H1 (cell line): ENCODE measurements around the gene MGAT5. TPM values are rescaled to one million over a fixed set of nuclear protein-coding genes. Genes with fewer than 3 reads are reported as not detected.

ENCODE experiments used
- CTCF ChIA-PET: fragments of 300-600 bp; sonication (Branson Sonifier 250); formaldehyde crosslinking; loops from one replicate; lab custom pipeline; 2021; ENCODE audit not compliant: partially characterized antibody; lab: Charles Lee
- POLR2A ChIA-PET: fragments of 300-600 bp; sonication (Branson Sonifier 250); formaldehyde crosslinking; loops from one replicate; lab custom pipeline; 2021; ENCODE audit warnings: inconsistent platforms; ENCODE audit not compliant: partially characterized antibody; lab: Charles Lee
- DNase-seq, 2 experiments: peaks; one replicate each; pipeline versions ENCODE4 v3.0.0 to v3.0.0-alpha.2; 2010 to 2022; ENCODE audit warnings: low spot score in 2 of 2, low read depth in 1 of 2, mixed read lengths in 1 of 2
- FAIRE-seq: peaks from 2 replicates; lab custom pipeline; 2011; peaks lifted over from hg19 to GRCh38; lab: Jason Lieb, UNC
- H2AFZ ChIP-seq: 2 replicates; pipeline ENCODE4 v1.8.1; 2012; ENCODE audit warnings: low read length, inconsistent platforms
- H2AK5ac ChIP-seq: 2 replicates; pipeline ENCODE4 v1.6.1; 2013; ENCODE audit warnings: low read depth, low read length
- H2BK120ac ChIP-seq: replicated peaks from 2 replicates; pipeline ENCODE3; 2013; ENCODE audit warnings: low read depth, low read length, inconsistent platforms
- H2BK12ac ChIP-seq: 2 replicates; pipeline ENCODE4 v1.6.1; 2013; ENCODE audit warnings: low read depth, low read length
- H2BK15ac ChIP-seq: 2 replicates; pipeline ENCODE4 v1.6.1; 2013; ENCODE audit warnings: low read length
- H2BK20ac ChIP-seq: 2 replicates; pipeline ENCODE4 v1.6.1; 2013; ENCODE audit warnings: low read length
- H2BK5ac ChIP-seq: 2 replicates; pipeline ENCODE4 v1.6.1; 2013; ENCODE audit warnings: low read depth, low read length
- H3K14ac ChIP-seq: 2 replicates; pipeline ENCODE4 v1.6.1; 2013; ENCODE audit warnings: inconsistent platforms; ENCODE audit not compliant: insufficient read length
- H3K18ac ChIP-seq: 2 replicates; pipeline ENCODE4 v1.6.1; 2013; ENCODE audit warnings: low read length; ENCODE audit errors: extremely low read depth
- H3K23ac ChIP-seq: 2 replicates; pipeline ENCODE4 v1.6.1; 2013; ENCODE audit warnings: inconsistent platforms; ENCODE audit not compliant: insufficient read length
- H3K23me2 ChIP-seq: 2 replicates; pipeline ENCODE4 v1.6.1; 2013; ENCODE audit warnings: low read depth, low read length
- H3K27ac ChIP-seq: 2 replicates; pipeline ENCODE4 v1.6.1; 2011; ENCODE audit warnings: low read depth, low read length, inconsistent platforms
- H3K27me3 ChIP-seq, 4 experiments: replicated peaks in 1 of 4; 1 replicate in 1 of 4; 2 replicates in 3 of 4; pipeline versions ENCODE4 v1.6.1 to v1.8.1; 2011 to 2013; ENCODE audit warnings: low read length in 3 of 4, mild to moderate bottlenecking in 3 of 4, inconsistent platforms in 2 of 4, mixed read lengths in 2 of 4, moderate library complexity in 1 of 4; ENCODE audit not compliant: control insufficient read depth in 3 of 4, insufficient read depth in 3 of 4; ENCODE audit errors: extremely low read depth in 1 of 4
- H3K36me3 ChIP-seq, 4 experiments: 2 replicates each; pipeline versions ENCODE4 v1.6.1 to v1.8.1; 2011 to 2013; ENCODE audit warnings: mild to moderate bottlenecking in 4 of 4, low read length in 3 of 4, moderate library complexity in 2 of 4, control low read depth in 1 of 4, inconsistent platforms in 1 of 4; ENCODE audit not compliant: insufficient read depth in 4 of 4, control insufficient read depth in 2 of 4
- H3K4ac ChIP-seq: replicated peaks from 2 replicates; pipeline ENCODE3; 2013; ENCODE audit warnings: low read length, low read depth, mixed read lengths, inconsistent platforms; ENCODE audit not compliant: insufficient read length
- H3K4me1 ChIP-seq, 4 experiments: replicated peaks in 1 of 4; 1 replicate in 1 of 4; 2 replicates in 3 of 4; pipeline versions ENCODE4 v1.6.1 to v1.8.1; 2011 to 2013; ENCODE audit warnings: low read length in 3 of 4, inconsistent platforms in 2 of 4, mixed read lengths in 1 of 4; ENCODE audit not compliant: insufficient read depth in 4 of 4, control insufficient read depth in 3 of 4
- H3K4me2 ChIP-seq, 2 experiments: 2 replicates each; pipeline versions ENCODE4 v1.6.1 to v1.8.1; 2011 to 2013; ENCODE audit warnings: low read depth in 2 of 2, low read length in 2 of 2, control low read depth in 1 of 2, inconsistent platforms in 1 of 2, mild to moderate bottlenecking in 1 of 2; ENCODE audit not compliant: insufficient read depth in 1 of 2
- H3K4me3 ChIP-seq, 4 experiments: fragments of 200-600, 300-600 bp in 1 of 4; sonication (generic), shearing (Covaris generic), sonication (Bioruptor Twin) in 1 of 4; 2 replicates each; pipeline versions ENCODE4 v1.5.1 to v1.8.1; 2011 to 2016; ENCODE audit warnings: low read length in 4 of 4, low read depth in 3 of 4, control low read depth in 2 of 4, inconsistent platforms in 2 of 4, mild to moderate bottlenecking in 2 of 4, mixed read lengths in 1 of 4, moderate library complexity in 1 of 4; ENCODE audit not compliant: insufficient read depth in 2 of 4; ENCODE audit errors: extremely low read depth in 1 of 4
- H3K56ac ChIP-seq: replicated peaks from 2 replicates; pipeline ENCODE3; 2013; ENCODE audit warnings: low read depth, mild to moderate bottlenecking, mixed read lengths, low read length, inconsistent platforms; ENCODE audit not compliant: insufficient read length
- H3K79me1 ChIP-seq: 2 replicates; pipeline ENCODE4 v1.6.1; 2013; ENCODE audit warnings: low read depth, low read length, control low read depth
- H3K79me2 ChIP-seq, 2 experiments: 2 replicates each; pipeline versions ENCODE4 v1.6.1 to v1.8.1; 2012 to 2013; ENCODE audit warnings: low read length in 2 of 2, mild to moderate bottlenecking in 2 of 2, inconsistent platforms in 1 of 2; ENCODE audit not compliant: insufficient read depth in 2 of 2, control insufficient read depth in 1 of 2
- H3K9ac ChIP-seq, 4 experiments: replicated peaks in 1 of 4; 1 replicate in 1 of 4; 2 replicates in 3 of 4; pipeline versions ENCODE4 v1.6.1 to v1.8.1; 2011 to 2013; ENCODE audit warnings: low read depth in 3 of 4, low read length in 3 of 4, control low read depth in 2 of 4, mild to moderate bottlenecking in 2 of 4, moderate library complexity in 2 of 4, inconsistent platforms in 1 of 4; ENCODE audit errors: extremely low read depth in 1 of 4
- H3K9me3 ChIP-seq, 2 experiments: 2 replicates each; pipeline versions ENCODE4 v1.6.1 to v1.8.1; 2012 to 2013; ENCODE audit warnings: mild to moderate bottlenecking in 2 of 2, moderate library complexity in 2 of 2, control low read depth in 1 of 2, inconsistent platforms in 1 of 2, low read depth in 1 of 2, low read length in 1 of 2, mixed read lengths in 1 of 2; ENCODE audit not compliant: insufficient read depth in 2 of 2
- H4K20me1 ChIP-seq, 2 experiments: replicated peaks in 1 of 2; 2 replicates each; pipeline versions ENCODE3 to v1.8.1; 2011 to 2013; ENCODE audit warnings: inconsistent platforms in 2 of 2, low read length in 2 of 2, mild to moderate bottlenecking in 1 of 2; ENCODE audit not compliant: insufficient read depth in 2 of 2, control insufficient read depth in 1 of 2
- H4K5ac ChIP-seq: 2 replicates; pipeline ENCODE4 v1.6.1; 2013; ENCODE audit warnings: low read length, low read depth, mixed read lengths, inconsistent platforms; ENCODE audit not compliant: insufficient read length
- H4K8ac ChIP-seq: 2 replicates; pipeline ENCODE4 v1.8.0; 2013; ENCODE audit warnings: mild to moderate bottlenecking, moderate library complexity, low read length, inconsistent platforms; ENCODE audit not compliant: insufficient read depth; ENCODE audit errors: extremely low read depth
- H4K91ac ChIP-seq: replicated peaks from 2 replicates; pipeline ENCODE3; 2013; ENCODE audit warnings: low read length, mixed read lengths, inconsistent platforms; ENCODE audit not compliant: insufficient read length
- ATF3 ChIP-seq: IDR thresholded peaks from 2 replicates; pipeline ENCODE4 v1.6.1; 2011; ENCODE audit warnings: low read depth, mild to moderate bottlenecking, low read length; ENCODE audit not compliant: insufficient read depth
- EP300 ChIP-seq, 2 experiments: IDR thresholded peaks; 1 replicate in 1 of 2; 2 replicates in 1 of 2; pipeline ENCODE4 v1.6.1; 2011 to 2012; ENCODE audit warnings: low read depth in 2 of 2, low read length in 2 of 2, mild to moderate bottlenecking in 2 of 2, borderline replicate concordance in 1 of 2, inconsistent platforms in 1 of 2, moderate library complexity in 1 of 2
- JUN ChIP-seq: IDR thresholded peaks from 2 replicates; pipeline ENCODE4 v1.6.1; 2011; ENCODE audit warnings: low read depth, mild to moderate bottlenecking, improper control_type of control experiment, low read length
- MAFK ChIP-seq: IDR thresholded peaks from 2 replicates; pipeline ENCODE4 v1.6.1; 2012; ENCODE audit warnings: low read depth, mild to moderate bottlenecking, improper control_type of control experiment, low read length
- RXRA ChIP-seq: IDR thresholded peaks from 2 replicates; pipeline ENCODE4 v1.6.1; 2011; ENCODE audit warnings: low read depth, mild to moderate bottlenecking, low read length, moderate library complexity; ENCODE audit not compliant: insufficient read depth
- SIN3A ChIP-seq, 2 experiments: IDR thresholded peaks in 1 of 2; conservative IDR thresholded peaks in 1 of 2; 2 replicates each; pipeline ENCODE4 v1.6.1; 2011 to 2012; ENCODE audit warnings: low read length in 2 of 2, improper control_type of control experiment in 1 of 2, low read depth in 1 of 2, mild to moderate bottlenecking in 1 of 2
- SIRT6 ChIP-seq: IDR thresholded peaks from one replicate; pipeline ENCODE4 v1.7.1; 2012; ENCODE audit warnings: low read length, inconsistent platforms
- ZNF274 ChIP-seq: IDR thresholded peaks from 2 replicates; pipeline ENCODE4 v1.7.0; 2012; ENCODE audit warnings: low read length, borderline replicate concordance; ENCODE audit errors: extremely low read depth
- WGBS, 2 experiments: shearing (Covaris generic) in 1 of 2; methylation state at CpG; one replicate each; pipeline versions ENCODE4 v1.1.6 to v1.1.7; 2013 to 2015; ENCODE audit warnings: low lambda C conversion rate in 2 of 2, mixed read lengths in 2 of 2, inconsistent platforms in 1 of 2, low coverage in 1 of 2, missing lambda C conversion rate in 1 of 2; ENCODE audit not compliant: insufficient replicate concordance in 2 of 2, insufficient coverage in 1 of 2, insufficient read length in 1 of 2; ENCODE audit errors: extremely low coverage in 1 of 2, missing lambda C conversion rate in 1 of 2; 5-methylcytosine and 5-hydroxymethylcytosine counted together
- polyA plus RNA-seq, 7 experiments: library from polyadenylated mRNA; depleted of rRNA in 3 of 7; stranded (reverse) in 5 of 7; unstranded in 2 of 7; fragments of >200 nt in 5 of 7; fragments of 200-250 nt in 2 of 7; gene quantifications; 1 replicate in 5 of 7; 2 replicates in 1 of 7; 4 replicates in 1 of 7; pipeline versions ENCODE4 v1.2.1 to v1.2.3, GENCODE V29; 2011 to 2013; ENCODE audit warnings: missing spikeins in 2 of 7, mixed read lengths in 2 of 7
- total RNA-seq: library from RNA; stranded (reverse); fragmentation: NEBNext Ultra II Directional; extraction: Animal tissue kit (Norgen Biotek cat#: 25700); gene quantifications from 2 replicates; pipeline ENCODE4 v1.2.1, GENCODE V29; 2021

Gene MGAT5
- total and polyA plus RNA-seq, 2 of the 8 experiments (the other 6 are each of a cell fraction or from before 2014, with no cell fraction given): 11.2 to 49.2 TPM

DNA sequence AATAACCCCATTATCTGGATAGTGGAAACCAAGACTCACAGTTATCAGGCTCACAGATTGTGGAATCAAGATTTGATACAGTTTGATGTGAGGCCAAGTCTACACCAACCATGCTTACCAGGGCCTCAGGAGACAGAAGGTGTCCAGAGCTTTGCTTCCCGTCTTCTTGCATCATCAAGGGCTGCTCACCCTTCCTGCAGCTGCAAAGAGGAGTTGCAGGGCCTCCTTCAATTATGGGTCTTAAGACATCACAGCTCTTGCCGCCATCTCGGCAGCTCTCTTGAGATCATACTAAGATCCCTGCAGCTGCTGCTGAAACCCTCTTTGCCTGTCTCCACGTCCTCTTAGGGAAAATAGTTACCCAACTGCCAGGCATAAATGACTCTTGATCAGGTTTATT is 176.0 kb downstream of the MGAT5 start:
- H2BK120ac ChIP-seq: no peak overlapping the region
- no peak overlapping the region for H2BK20ac ChIP-seq
- peaks cover 3 to 40% (median 22%) of the 10 kb centered on the region in 4 experiments; a peak in 6 of 7 replicates for H3K27me3 ChIP-seq
- H3K79me2 ChIP-seq: no peaks in the 10 kb centered on the region
- H3K4ac ChIP-seq: no peak overlapping the region
- no peak overlapping the region for H4K8ac ChIP-seq
- H2AK5ac ChIP-seq: no peak overlapping the region
- H3K23me2 ChIP-seq: no peaks in the 10 kb centered on the region
- H3K4me3 ChIP-seq: no peak overlapping the region
- H3K9ac ChIP-seq: no peak overlapping the region
- no peak overlapping the region for H3K56ac ChIP-seq
- H2BK15ac ChIP-seq: no peak overlapping the region
- no peak overlapping the region for H2AFZ ChIP-seq
- ChIA-PET CTCF (interaction anchor here (1.2 to 7.1 kb wide), 4 partner anchors 17 to 26 kb away, joined by 3 to 46 read pairs (median 12); no protein-coding TSS in a partner anchor), POLR2A (no interaction called here)
- TF ChIP-seq SIN3A (conservative IDR thresholded peaks at IDR 0.05 in 1 of 2, IDR thresholded peaks at IDR 0.05 in 1 of 2; ENCODE audit: low read depth in 1 of 2, low read length in 2 of 2) (no peak), JUN (no peak), ZNF274 (no peak), MAFK (no peak), RXRA (no peak), EP300 (IDR thresholded peaks at IDR 0.05; ENCODE audit: borderline replicate concordance in 1 of 2, low read depth in 2 of 2, low read length in 2 of 2) (no peak), SIRT6 (no peak), ATF3 (no peak)
- FAIRE-seq (no peak), DNase-seq (no peak)
- no peaks in the 10 kb centered on the region for H3K9me3 ChIP-seq
- H4K20me1 ChIP-seq: peaks cover 12 to 15% of the 10 kb centered on the region in 2 experiments
- H3K4me1 ChIP-seq: peaks cover 0 to 8% (median 5%) of the 10 kb centered on the region in 4 experiments; a peak in 4 of 7 replicates
- H3K23ac ChIP-seq: no peak overlapping the region
- H4K5ac ChIP-seq: no peak overlapping the region
- no peak overlapping the region for H2BK5ac ChIP-seq
- no peaks in the 10 kb centered on the region for H3K79me1 ChIP-seq
- H3K4me2 ChIP-seq: no peak overlapping the region
- H3K18ac ChIP-seq: no peak overlapping the region
- WGBS, 2 experiments: 88% methylated on average over 4 of the region's 4 CpGs; no CpG with 5 or more reads in 1 of the 2 experiments
- no peak overlapping the region for H2BK12ac ChIP-seq
- no peak overlapping the region for H4K91ac ChIP-seq
- no peak overlapping the region for H3K27ac ChIP-seq
- H3K14ac ChIP-seq: no peak overlapping the region
- peaks cover 0 to 6% (median 1%) of the 10 kb centered on the region in 4 experiments; a peak in 2 of 8 replicates for H3K36me3 ChIP-seq
